H1 (cell line): ENCODE data around the gene TRHDE. TPM values are rescaled to one million over a fixed set of nuclear protein-coding genes. Genes with fewer than 3 reads are reported as not detected.
A peak's percentile ranks its signal among the peaks of the same experiment; 100 is the strongest.

Experiments
- HDAC2 ChIP-seq, 2 experiments: fragments of 300-600 bp in 1 of 2; sonication (generic) in 1 of 2; IDR thresholded peaks; 2 replicates each; pipeline ENCODE4 v1.6.1; 2011 to 2012; ENCODE audit warnings: low read depth in 2 of 2, low read length in 2 of 2, mild to moderate bottlenecking in 2 of 2, moderate library complexity in 2 of 2, borderline replicate concordance in 1 of 2, inconsistent platforms in 1 of 2
- PHF8 ChIP-seq: fragments of 200-600 bp; sonication (generic); conservative IDR thresholded peaks from 2 replicates; pipeline ENCODE4 v1.7.1; 2012; ENCODE audit warnings: low read depth, mild to moderate bottlenecking, inconsistent platforms, low read length, moderate library complexity
- POU5F1 ChIP-seq: IDR thresholded peaks from 2 replicates; pipeline ENCODE4 v1.6.1; 2011; ENCODE audit warnings: low read depth, mild to moderate bottlenecking, low read length, moderate library complexity
- RNF2 ChIP-seq: fragments of 200-900, 300-1000 bp; sonication (generic); IDR thresholded peaks from 2 replicates; pipeline ENCODE4 v1.7.1; 2016; ENCODE audit warnings: borderline replicate concordance, low read depth, mild to moderate bottlenecking, antibody characterized with exemption, low read length; ENCODE audit not compliant: poor library complexity, severe bottlenecking; ENCODE audit errors: missing control alignments
- SIX5 ChIP-seq: IDR thresholded peaks from 2 replicates; pipeline ENCODE4 v1.6.1; 2011; ENCODE audit warnings: mild to moderate bottlenecking, low read depth, low read length
- SUZ12 ChIP-seq: fragments of 200-600 bp; sonication (generic); IDR thresholded peaks from 2 replicates; pipeline ENCODE4 v1.6.1; 2012; ENCODE audit warnings: mild to moderate bottlenecking, inconsistent platforms, low read length, moderate library complexity, mixed read lengths
- polyA plus RNA-seq, 7 experiments: library from polyadenylated mRNA; depleted of rRNA in 3 of 7; stranded (reverse) in 5 of 7; unstranded in 2 of 7; fragments of >200 nt in 5 of 7; fragments of 200-250 nt in 2 of 7; gene quantifications; 1 replicate in 5 of 7; 2 replicates in 1 of 7; 4 replicates in 1 of 7; pipeline versions ENCODE4 v1.2.1 to v1.2.3, GENCODE V29; 2011 to 2013; ENCODE audit warnings: missing spikeins in 2 of 7, mixed read lengths in 2 of 7
- total RNA-seq: library from RNA; stranded (reverse); fragmentation: NEBNext Ultra II Directional; extraction: Animal tissue kit (Norgen Biotek cat#: 25700); gene quantifications from 2 replicates; pipeline ENCODE4 v1.2.1, GENCODE V29; 2021
- TF ChIP-seq, protein P1 (sequence below): fragments of 300-600 bp; sonication (generic); IDR thresholded peaks from 2 replicates; pipeline ENCODE4 v1.7.1; 2012; ENCODE audit warnings: low read length, moderate library complexity, mild to moderate bottlenecking, inconsistent platforms; ENCODE audit not compliant: insufficient replicate concordance

Gene TRHDE
- total and polyA plus RNA-seq, 2 of the 8 experiments (the other 6 are each of a cell fraction or from before 2014, with no cell fraction given): 1.3 to 5.0 TPM

DNA sequence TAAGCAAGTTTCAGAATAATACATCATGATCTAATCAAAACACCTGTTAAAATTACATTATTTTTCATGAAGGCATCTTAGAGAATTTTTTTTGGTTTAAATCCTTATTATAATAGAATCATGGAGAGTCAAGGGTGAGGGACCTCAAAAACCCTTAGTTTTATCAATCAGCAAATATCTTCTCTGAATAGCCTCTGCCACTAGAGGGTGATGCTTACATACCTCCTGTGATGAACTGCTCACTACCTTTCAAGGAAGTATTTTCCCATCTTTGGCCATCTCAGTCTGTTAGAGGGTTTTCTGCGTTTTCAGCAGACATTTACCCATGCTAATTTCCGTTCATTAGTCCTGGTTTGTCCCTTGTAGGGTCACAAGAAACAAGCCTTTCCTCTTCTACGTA, 200.2 kb downstream of the TRHDE start (continued):
- TF ChIP-seq, protein P1, sequence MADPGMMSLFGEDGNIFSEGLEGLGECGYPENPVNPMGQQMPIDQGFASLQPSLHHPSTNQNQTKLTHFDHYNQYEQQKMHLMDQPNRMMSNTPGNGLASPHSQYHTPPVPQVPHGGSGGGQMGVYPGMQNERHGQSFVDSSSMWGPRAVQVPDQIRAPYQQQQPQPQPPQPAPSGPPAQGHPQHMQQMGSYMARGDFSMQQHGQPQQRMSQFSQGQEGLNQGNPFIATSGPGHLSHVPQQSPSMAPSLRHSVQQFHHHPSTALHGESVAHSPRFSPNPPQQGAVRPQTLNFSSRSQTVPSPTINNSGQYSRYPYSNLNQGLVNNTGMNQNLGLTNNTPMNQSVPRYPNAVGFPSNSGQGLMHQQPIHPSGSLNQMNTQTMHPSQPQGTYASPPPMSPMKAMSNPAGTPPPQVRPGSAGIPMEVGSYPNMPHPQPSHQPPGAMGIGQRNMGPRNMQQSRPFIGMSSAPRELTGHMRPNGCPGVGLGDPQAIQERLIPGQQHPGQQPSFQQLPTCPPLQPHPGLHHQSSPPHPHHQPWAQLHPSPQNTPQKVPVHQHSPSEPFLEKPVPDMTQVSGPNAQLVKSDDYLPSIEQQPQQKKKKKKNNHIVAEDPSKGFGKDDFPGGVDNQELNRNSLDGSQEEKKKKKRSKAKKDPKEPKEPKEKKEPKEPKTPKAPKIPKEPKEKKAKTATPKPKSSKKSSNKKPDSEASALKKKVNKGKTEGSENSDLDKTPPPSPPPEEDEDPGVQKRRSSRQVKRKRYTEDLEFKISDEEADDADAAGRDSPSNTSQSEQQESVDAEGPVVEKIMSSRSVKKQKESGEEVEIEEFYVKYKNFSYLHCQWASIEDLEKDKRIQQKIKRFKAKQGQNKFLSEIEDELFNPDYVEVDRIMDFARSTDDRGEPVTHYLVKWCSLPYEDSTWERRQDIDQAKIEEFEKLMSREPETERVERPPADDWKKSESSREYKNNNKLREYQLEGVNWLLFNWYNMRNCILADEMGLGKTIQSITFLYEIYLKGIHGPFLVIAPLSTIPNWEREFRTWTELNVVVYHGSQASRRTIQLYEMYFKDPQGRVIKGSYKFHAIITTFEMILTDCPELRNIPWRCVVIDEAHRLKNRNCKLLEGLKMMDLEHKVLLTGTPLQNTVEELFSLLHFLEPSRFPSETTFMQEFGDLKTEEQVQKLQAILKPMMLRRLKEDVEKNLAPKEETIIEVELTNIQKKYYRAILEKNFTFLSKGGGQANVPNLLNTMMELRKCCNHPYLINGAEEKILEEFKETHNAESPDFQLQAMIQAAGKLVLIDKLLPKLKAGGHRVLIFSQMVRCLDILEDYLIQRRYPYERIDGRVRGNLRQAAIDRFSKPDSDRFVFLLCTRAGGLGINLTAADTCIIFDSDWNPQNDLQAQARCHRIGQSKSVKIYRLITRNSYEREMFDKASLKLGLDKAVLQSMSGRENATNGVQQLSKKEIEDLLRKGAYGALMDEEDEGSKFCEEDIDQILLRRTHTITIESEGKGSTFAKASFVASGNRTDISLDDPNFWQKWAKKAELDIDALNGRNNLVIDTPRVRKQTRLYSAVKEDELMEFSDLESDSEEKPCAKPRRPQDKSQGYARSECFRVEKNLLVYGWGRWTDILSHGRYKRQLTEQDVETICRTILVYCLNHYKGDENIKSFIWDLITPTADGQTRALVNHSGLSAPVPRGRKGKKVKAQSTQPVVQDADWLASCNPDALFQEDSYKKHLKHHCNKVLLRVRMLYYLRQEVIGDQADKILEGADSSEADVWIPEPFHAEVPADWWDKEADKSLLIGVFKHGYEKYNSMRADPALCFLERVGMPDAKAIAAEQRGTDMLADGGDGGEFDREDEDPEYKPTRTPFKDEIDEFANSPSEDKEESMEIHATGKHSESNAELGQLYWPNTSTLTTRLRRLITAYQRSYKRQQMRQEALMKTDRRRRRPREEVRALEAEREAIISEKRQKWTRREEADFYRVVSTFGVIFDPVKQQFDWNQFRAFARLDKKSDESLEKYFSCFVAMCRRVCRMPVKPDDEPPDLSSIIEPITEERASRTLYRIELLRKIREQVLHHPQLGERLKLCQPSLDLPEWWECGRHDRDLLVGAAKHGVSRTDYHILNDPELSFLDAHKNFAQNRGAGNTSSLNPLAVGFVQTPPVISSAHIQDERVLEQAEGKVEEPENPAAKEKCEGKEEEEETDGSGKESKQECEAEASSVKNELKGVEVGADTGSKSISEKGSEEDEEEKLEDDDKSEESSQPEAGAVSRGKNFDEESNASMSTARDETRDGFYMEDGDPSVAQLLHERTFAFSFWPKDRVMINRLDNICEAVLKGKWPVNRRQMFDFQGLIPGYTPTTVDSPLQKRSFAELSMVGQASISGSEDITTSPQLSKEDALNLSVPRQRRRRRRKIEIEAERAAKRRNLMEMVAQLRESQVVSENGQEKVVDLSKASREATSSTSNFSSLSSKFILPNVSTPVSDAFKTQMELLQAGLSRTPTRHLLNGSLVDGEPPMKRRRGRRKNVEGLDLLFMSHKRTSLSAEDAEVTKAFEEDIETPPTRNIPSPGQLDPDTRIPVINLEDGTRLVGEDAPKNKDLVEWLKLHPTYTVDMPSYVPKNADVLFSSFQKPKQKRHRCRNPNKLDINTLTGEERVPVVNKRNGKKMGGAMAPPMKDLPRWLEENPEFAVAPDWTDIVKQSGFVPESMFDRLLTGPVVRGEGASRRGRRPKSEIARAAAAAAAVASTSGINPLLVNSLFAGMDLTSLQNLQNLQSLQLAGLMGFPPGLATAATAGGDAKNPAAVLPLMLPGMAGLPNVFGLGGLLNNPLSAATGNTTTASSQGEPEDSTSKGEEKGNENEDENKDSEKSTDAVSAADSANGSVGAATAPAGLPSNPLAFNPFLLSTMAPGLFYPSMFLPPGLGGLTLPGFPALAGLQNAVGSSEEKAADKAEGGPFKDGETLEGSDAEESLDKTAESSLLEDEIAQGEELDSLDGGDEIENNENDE: no peak
- TF ChIP-seq POU5F1 (no peak), SUZ12 (no peak), PHF8 (no peak), HDAC2 (IDR thresholded peaks at IDR 0.05; ENCODE audit: borderline replicate concordance in 1 of 2, low read depth in 2 of 2, low read length in 2 of 2) (peak in 1 of 2 experiments; percentile 36; a peak in 1 of 4 replicates), RNF2 (no peak), SIX5 (no peak)
